Breast epithelium (tissue), 4 donors: Measurements from ENCODE around the gene MED29. TPM values are rescaled to one million over a fixed set of nuclear protein-coding genes. Genes with fewer than 3 reads are reported as not detected.

Experiments used
- DNase-seq, 2 donors: peaks; one replicate each; pipeline ENCODE4 v3.0.0-alpha.2; 2019; ENCODE audit warnings: low spot score in 2 of 2
- H3K27ac ChIP-seq, 2 donors: fragments of 200-600 bp; sonication (generic) in 1 of 2; one replicate each; pipeline ENCODE4 v1.5.1; 2016 to 2019; ENCODE audit warnings: mild to moderate bottlenecking in 1 of 2
- H3K27me3 ChIP-seq, 2 donors: fragments of 200-600 bp; sonication (generic) in 1 of 2; one replicate each; pipeline versions ENCODE4 v1.5.1 to v1.6.0; 2017 to 2019; ENCODE audit warnings: control low read depth in 1 of 2, mild to moderate bottlenecking in 1 of 2
- H3K36me3 ChIP-seq: fragments of 200-600 bp; one replicate; pipeline ENCODE4 v1.5.1; 2019
- H3K4me1 ChIP-seq, 2 donors: fragments of 200-600 bp; sonication (generic); one replicate each; pipeline ENCODE4 v1.5.1; 2016 to 2019; ENCODE audit warnings: control low read depth in 1 of 2
- H3K4me3 ChIP-seq, 3 donors: fragments of 200-600 bp; sonication (generic); 1 replicate in 2 of 3; 2 replicates in 1 of 3; pipeline ENCODE4 v1.5.1; 2016 to 2019; ENCODE audit warnings: mild to moderate bottlenecking in 3 of 3, moderate library complexity in 2 of 3
- H3K9me3 ChIP-seq, 2 donors: fragments of 200-600 bp; sonication (generic) in 1 of 2; one replicate each; pipeline ENCODE4 v1.5.1; 2016 to 2019; ENCODE audit warnings: control low read depth in 1 of 2
- CTCF ChIP-seq, 3 donors: fragments of 450-650 bp; IDR thresholded peaks; one replicate each; pipeline ENCODE4 v1.5.1; 2016 to 2017; ENCODE audit warnings: antibody characterized with exemption in 3 of 3, mild to moderate bottlenecking in 3 of 3, moderate library complexity in 3 of 3
- POLR2A ChIP-seq: fragments of 450-650 bp; IDR thresholded peaks from one replicate; pipeline ENCODE4 v1.6.1; 2016; ENCODE audit warnings: antibody characterized with exemption, mild to moderate bottlenecking, moderate library complexity
- POLR2AphosphoS5 ChIP-seq, 3 donors: sonication (generic); formaldehyde crosslinking; IDR thresholded peaks; one replicate each; pipeline ENCODE4 v1.6.1; 2017; ENCODE audit warnings: antibody characterized with exemption in 3 of 3
- intact Hi-C: fragments of 100-400 bp; cut with DNase I; formaldehyde crosslinking; loops from one replicate; pipeline ENCODE4 v1.15.1; 2023; ENCODE audit warnings: low total_unique reads
- total RNA-seq, 3 donors: library from RNA; depleted of rRNA; stranded (reverse); fragments of >200 nt; gene quantifications; one replicate each; pipeline ENCODE4 v1.1.0, GENCODE V29; 2016

MED29 gene
- total RNA-seq, 3 donors from 2014 or later: 36.6 to 49.5 (median 47.3) TPM

GRCh38 chr19:39449116-39449797 lies 58.1 kb downstream of the MED29 start:
- Histone ChIP-seq H3K27me3 (no peaks in the 10 kb centered on the region), H3K27ac (no peak overlapping the region), H3K4me3 (no peak overlapping the region), H3K9me3 (no peaks in the 10 kb centered on the region), H3K4me1 (peaks cover 10 to 22% of the 10 kb centered on the region in 2 donors), H3K36me3 (no peaks in the 10 kb centered on the region)
- intact Hi-C loops: no loop called here
- DNase-seq: no peak
- TF ChIP-seq POLR2A: no peak
- no peak for TF ChIP-seq CTCF (IDR thresholded peaks at IDR 0.05)
- no peak for TF ChIP-seq POLR2AphosphoS5 (IDR thresholded peaks at IDR 0.05)

Other genes starting within 250 kb of the MED29 start
- 1 to 10 TPM in 1 of 3 donors, under 1 TPM in 1, not detected in 1; 0.66 to 2.9 TPM for gene NCCRP1, start 194.4 kb upstream of the MED29 start, total RNA-seq
- gene SYCN, start 187.1 kb upstream of the MED29 start, total RNA-seq: not detected
- not detected for gene IFNL3, start 146.4 kb upstream of the MED29 start, total RNA-seq
- gene IFNL4, start 142.5 kb upstream of the MED29 start, total RNA-seq: not detected
- not detected for gene IFNL2, start 123.0 kb upstream of the MED29 start, total RNA-seq
- not detected for gene IFNL1, start 95.0 kb upstream of the MED29 start, total RNA-seq
- under 1 TPM; 0.16 to 0.66 (median 0.59) TPM for gene LRFN1, start 70.5 kb upstream of the MED29 start, total RNA-seq
- 10 to 100 TPM; 21.7 to 47.5 (median 26.6) TPM for gene GMFG, start 55.3 kb upstream of the MED29 start, total RNA-seq
- 10 to 100 TPM; 57.4 to 65.2 (median 59.7) TPM for gene SAMD4B, start 49.0 kb upstream of the MED29 start, total RNA-seq
- 10 to 100 TPM; 41.3 to 49.5 (median 45.2) TPM for gene PAF1, start 272 bp upstream of the MED29 start, total RNA-seq
- 100 to 1,000 TPM in 2 of 3 donors, 10 to 100 TPM in 1; 91.7 to 299 (median 143) TPM for gene ZFP36, start 15.5 kb downstream of the MED29 start, total RNA-seq
- 10 to 100 TPM in 2 of 3 donors, 1 to 10 TPM in 1; 8.0 to 11.8 (median 10.2) TPM for gene PLEKHG2, start 21.3 kb downstream of the MED29 start, total RNA-seq
- 1,000 to 10,000 TPM; 1,681 to 3,245 (median 1,756) TPM for gene RPS16, start 44.6 kb downstream of the MED29 start, total RNA-seq
- 100 to 1,000 TPM in 2 of 3 donors, 10 to 100 TPM in 1; 74.3 to 115 (median 103) TPM for gene SUPT5H, start 54.2 kb downstream of the MED29 start, total RNA-seq
- 10 to 100 TPM; 39.4 to 45.6 (median 41.1) TPM for gene TIMM50, start 89.5 kb downstream of the MED29 start, total RNA-seq
- not detected for gene DLL3, start 107.6 kb downstream of the MED29 start, total RNA-seq
- gene SELENOV, start 123.8 kb downstream of the MED29 start, total RNA-seq: not detected
- gene EID2B, start 141.5 kb downstream of the MED29 start, total RNA-seq: 1 to 10 TPM; 3.4 to 5.6 (median 4.3) TPM
- 10 to 100 TPM; 13.0 to 14.7 (median 13.4) TPM for gene EID2, start 148.8 kb downstream of the MED29 start, total RNA-seq
- not detected for gene LGALS13, start 211.1 kb downstream of the MED29 start, total RNA-seq